GM18498 (cell line): Measurements from ENCODE around the gene CFAP46.
"Not testable (repeated sequence)": the region's sequence is repeated elsewhere in the genome, so short reads cannot be mapped to it uniquely, and the experiment has no call there.

Source experiments
- ATAC-seq: cut with Tn5 transposase; IDR thresholded peaks from one replicate; pipeline ENCODE4 v1.9.1; 2021; ENCODE audit warnings: mild to moderate bottlenecking, moderate library complexity; ENCODE audit not compliant: unreplicated experiment

CFAP46 gene

GRCh38 chr10:132783165-132783939, 159.0 kb downstream of the CFAP46 start:
- ATAC-seq = no peak

- ATAC-seq = no peak
Observed at GRCh38 chr10:132781556-132781955, 160.8 kb downstream of the CFAP46 start.

GRCh38 chr10:132780356-132780755, 162.0 kb downstream of the CFAP46 start:
- ATAC-seq = no peak

- ATAC-seq = no peak
Observed at GRCh38 chr10:132779549-132780294, 162.6 kb downstream of the CFAP46 start.

GRCh38 chr10:132777441-132777840, 164.9 kb downstream of the CFAP46 start:
- no peak for ATAC-seq

DNA sequence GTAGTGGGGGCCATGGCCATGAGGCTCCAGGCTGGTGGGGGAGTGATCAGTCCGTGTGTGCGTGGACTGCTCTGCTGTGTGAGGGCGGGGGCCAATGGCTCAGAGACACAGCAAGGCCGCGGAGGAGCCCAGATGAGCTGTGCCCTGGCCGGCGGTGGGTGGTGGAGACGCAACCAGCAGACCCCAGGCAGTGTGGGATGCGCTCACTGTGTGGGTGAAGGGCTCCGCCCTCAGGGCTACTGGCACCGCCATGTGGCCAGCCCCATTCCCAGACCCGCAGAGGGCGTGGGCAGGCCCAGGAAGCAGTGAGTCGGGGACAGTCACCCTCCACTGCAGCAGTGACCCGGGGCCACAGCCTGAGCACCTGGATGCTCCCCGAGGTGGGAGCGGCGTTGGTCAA, 165.5 kb downstream of the CFAP46 start:
- ATAC-seq = no peak

GRCh38 chr10:132776186-132776585, 166.2 kb downstream of the CFAP46 start:
- ATAC-seq = no peak

DNA sequence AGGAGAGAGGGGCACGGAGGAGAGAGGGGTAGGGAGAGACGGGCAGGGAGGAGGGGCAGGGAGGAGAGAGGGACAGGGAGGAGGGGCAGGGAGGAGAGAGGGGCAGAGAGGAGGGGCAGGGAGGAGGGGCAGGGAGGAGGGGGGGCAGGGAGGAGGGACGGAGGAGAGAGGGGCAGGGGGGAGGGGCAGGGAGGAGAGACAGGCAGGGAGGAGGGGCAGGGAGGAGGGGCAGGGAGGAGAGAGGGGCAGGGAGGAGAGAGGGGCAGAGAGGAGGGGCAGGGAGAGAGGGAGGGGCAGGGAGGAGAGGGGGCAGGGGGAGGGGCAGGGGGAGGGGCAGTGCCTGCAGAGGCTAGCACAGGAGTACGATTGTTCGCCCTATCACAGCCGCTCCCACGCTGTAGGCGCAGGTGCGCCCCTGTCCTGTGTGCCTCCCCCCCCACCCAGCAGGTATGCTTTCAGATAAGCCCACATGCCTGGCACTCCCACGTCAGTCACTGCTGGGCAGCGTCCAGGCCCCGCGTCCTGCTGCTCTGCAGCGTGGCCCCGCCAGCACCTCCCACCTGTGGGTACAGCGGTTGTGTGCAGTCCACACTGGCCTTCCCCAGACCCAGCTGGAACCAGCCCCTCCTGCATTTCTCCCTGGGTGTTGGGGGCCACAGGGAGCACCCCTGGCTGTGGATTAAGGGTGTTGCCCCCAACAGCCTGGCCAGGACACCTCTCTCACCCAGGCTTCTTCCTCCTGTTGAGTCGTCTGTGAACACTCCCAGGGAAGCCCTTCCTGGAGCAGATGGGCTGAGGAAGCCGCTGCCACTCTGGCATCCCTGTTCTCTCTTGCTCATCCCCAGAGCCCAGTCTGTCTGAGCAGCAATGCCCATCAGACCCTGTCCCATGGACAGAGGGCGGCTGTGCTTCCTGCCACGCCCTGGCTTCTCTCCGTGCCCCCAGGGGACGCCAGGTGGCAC, 167.2 kb downstream of the CFAP46 start:
- no peak for ATAC-seq

DNA sequence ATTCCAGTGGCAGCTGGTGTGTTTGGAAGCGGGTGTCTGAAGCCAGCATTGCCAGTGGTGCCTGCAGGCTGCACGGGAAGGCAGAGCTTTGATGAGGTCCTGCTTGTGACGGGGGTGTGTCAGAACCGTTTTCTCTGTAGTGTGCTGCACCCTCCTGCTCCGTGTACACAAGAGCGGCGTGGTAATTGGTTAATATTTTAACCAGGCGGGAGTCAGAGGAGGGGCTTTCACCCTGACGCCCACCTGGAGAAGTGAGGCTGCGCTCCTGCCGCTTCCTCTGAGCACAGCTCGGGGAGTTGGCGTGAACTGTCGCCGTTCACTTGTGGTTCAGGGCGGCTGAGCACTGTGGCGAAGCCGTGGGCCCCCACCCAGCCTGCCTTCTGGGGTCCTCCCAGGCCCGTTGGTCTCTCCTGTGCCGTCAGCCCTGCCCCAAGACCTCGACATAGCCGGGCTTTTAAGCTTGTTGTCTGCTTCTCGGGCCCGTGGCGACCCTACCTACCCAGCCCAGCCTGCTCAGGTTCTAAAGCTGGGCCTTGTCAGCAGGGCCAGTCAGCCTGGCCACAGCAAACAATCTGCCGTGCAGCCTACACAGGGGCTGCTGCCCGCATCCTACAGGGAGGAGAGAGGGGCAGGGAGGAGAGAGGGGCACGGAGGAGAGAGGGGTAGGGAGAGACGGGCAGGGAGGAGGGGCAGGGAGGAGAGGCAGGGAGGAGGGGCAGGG, 168.0 kb downstream of the CFAP46 start:
- no peak for ATAC-seq

- ATAC-seq = not testable (repeated sequence)
Observed at GRCh38 chr10:132772816-132773215, 169.6 kb downstream of the CFAP46 start.

DNA sequence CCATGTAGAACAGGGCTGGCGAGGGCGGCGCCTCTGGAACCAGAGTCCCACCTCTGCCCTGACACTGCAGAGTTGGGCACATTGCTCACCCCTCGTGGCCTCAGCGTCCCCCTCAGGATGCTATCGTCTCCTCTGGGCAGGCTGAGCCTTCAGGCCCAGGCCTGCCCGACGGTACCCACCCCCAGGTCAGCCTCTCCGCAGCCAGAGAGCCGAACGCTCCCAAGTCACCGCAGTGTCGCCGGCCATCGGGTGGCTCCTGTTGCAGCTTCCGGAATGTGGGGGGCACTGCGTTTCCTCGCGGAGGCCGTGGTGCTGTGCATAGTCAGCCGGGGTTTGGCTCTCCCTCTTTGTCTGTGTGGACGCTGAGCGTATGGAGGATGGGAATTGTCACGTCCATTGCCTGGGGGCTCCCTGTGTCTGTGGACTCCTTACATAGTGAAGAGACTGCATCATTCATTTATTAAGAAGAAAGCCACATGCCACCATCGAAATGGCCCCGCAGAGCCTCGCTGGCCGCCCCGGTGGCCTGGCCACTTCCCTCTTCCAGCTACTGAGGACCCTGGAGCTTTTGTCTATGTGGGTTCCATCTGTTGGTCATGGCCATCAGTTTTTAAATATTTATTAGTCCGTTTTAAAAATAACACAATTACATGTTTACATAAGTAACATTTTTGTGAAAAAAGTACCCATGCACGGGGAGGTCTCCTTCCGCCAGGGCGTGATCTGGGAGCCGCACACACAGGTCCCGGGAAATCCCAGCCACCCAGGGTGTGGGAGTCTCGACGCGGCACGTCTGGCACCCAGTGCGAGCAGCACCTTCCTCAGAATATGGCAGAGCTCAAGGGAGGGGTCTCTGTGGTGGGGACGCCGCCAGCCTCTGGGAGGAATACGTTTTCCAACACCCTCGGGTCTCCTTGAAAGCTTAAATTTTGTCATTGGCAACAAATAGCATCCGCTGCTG, 172.0 kb downstream of the CFAP46 start:
- no peak for ATAC-seq

DNA sequence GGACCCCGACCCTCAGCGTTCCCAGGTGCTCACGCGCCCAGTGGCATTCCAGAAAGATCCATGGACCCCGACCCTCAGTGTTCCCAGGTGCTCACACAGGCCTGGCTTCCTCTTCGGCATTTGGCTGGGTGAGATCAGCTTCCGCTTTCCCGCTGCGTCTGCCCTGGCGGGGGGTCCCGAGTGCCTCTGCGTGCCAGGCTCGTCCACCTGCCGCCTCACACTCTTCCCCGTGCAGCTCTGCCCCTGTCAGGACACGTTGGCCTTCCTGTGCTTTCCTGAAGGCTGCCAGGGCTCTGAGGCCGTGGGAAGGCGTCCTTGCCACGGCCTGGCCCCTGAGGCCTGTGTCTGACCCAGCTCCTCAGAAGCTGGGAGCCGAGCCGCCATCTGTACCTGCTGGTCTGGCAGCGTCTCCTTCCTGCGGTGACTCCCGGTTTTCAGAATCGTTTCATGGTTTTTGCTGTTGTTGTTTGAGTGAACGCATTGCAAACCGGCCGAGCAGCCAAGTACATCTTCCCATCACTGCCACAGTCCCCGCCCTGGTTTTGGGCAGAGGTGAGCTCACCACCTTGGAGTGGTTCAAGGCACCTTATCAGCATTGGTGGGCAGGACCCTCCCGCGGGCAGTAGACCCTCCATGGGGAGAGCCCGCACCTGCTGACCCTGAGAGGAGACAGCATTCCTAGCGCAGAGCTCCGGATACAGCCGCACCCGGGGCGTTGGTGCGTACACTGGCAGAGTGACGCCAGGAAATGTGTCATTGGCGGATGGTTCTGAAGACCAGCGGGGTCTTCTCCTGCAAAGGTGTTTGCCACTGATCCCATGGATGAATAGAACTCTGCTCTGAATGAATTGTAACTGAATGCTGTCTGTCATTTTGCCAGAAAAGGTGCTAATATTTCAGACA, 173.8 kb downstream of the CFAP46 start:
- ATAC-seq = no peak

DNA sequence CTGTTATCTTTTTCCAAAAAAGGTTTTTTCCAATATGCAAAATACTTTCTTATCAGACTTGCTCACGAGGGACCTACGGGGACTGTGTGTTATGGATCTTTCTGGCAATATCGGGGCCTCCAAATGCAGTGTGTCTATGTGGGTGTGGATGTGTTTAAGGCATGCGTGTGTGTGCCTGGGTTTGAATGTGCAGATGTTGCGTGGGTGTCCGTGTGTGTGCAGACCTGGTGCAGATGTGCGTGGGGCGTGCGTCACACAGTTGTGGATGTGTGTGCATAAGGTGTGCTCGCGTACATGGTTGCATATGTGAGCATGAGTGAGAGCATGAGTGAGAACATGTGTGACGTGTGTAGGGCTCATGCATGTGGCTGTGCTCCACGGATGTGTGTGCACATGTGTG, 176.1 kb downstream of the CFAP46 start:
- ATAC-seq = no peak

DNA sequence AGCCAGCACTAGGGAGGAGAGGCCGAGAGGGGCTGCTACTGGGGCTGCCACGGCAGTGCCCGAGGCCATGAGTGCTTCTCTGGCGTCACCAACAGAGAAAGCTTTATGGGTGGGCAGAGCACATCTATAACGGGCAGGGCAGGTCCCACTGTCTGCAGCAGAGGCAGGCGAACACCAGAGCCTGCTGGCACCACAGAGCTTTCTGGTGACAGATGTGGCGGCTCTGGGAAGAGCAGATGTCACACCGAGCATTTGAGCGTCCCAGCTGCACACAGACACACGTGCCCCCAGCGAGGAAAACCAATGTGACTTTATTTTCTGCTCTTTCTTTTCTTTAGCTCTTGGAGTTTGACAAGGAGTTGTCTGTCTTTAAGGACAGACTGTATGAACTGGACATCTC, 176.9 kb downstream of the CFAP46 start:
- no peak for ATAC-seq

GRCh38 chr10:132764108-132764507, 178.3 kb downstream of the CFAP46 start:
- ATAC-seq = no peak

GRCh38 chr10:132763545-132763944, 178.8 kb downstream of the CFAP46 start:
- ATAC-seq = no peak

GRCh38 chr10:132762267-132762666, 180.1 kb downstream of the CFAP46 start:
- no peak for ATAC-seq

GRCh38 chr10:132761395-132762060, 180.8 kb downstream of the CFAP46 start:
- ATAC-seq = no peak
